Ascending aorta (tissue), 2 donors: ENCODE results near the gene PRKD1. TPM values are rescaled to one million over a fixed set of nuclear protein-coding genes. Genes with fewer than 3 reads are reported as not detected.

Source experiments
- DNase-seq, 2 donors: peaks; one replicate each; pipeline ENCODE4 v3.0.0-alpha.2; 2019; ENCODE audit warnings: low spot score in 2 of 2
- H3K27ac ChIP-seq, 2 donors: fragments of 200-600 bp; sonication (generic); one replicate each; pipeline ENCODE4 v1.5.1; 2016 to 2017; ENCODE audit warnings: mild to moderate bottlenecking in 1 of 2
- H3K27me3 ChIP-seq: fragments of 200-600 bp; sonication (generic); one replicate; pipeline ENCODE4 v1.5.1; 2017
- H3K36me3 ChIP-seq, 2 donors: fragments of 200-600 bp; sonication (generic); one replicate each; pipeline ENCODE4 v1.5.1; 2016
- H3K4me1 ChIP-seq, 2 donors: fragments of 200-600 bp; sonication (generic); one replicate each; pipeline ENCODE4 v1.5.1; 2016 to 2017; ENCODE audit warnings: mild to moderate bottlenecking in 1 of 2
- H3K4me3 ChIP-seq, 2 donors: fragments of 200-600 bp; sonication (generic); one replicate each; pipeline ENCODE4 v1.5.1; 2016 to 2017; ENCODE audit warnings: mild to moderate bottlenecking in 1 of 2
- H3K9me3 ChIP-seq, 2 donors: fragments of 200-600 bp; sonication (generic); one replicate each; pipeline ENCODE4 v1.5.1; 2016
- intact Hi-C: fragments of 100-400 bp; cut with DNase I; formaldehyde crosslinking; loops from one replicate; pipeline ENCODE4 v1.15.1; 2023
- total RNA-seq: library from RNA; depleted of rRNA; stranded (reverse); fragments of >200 nt; gene quantifications from one replicate; pipeline ENCODE4 v1.1.0, GENCODE V29; 2016
- TF ChIP-seq, protein P1 (sequence below), 3 experiments: fragments of 200-600 bp in 2 of 3; fragments of 450-650 bp in 1 of 3; sonication (generic) in 2 of 3; IDR thresholded peaks; one replicate each; pipeline ENCODE4 v1.5.1; 2016 to 2019; ENCODE audit warnings: antibody characterized with exemption in 3 of 3, mild to moderate bottlenecking in 1 of 3, moderate library complexity in 1 of 3

The PRKD1 gene
- total RNA-seq, 1 donor from 2014 or later: 34.6 TPM

DNA sequence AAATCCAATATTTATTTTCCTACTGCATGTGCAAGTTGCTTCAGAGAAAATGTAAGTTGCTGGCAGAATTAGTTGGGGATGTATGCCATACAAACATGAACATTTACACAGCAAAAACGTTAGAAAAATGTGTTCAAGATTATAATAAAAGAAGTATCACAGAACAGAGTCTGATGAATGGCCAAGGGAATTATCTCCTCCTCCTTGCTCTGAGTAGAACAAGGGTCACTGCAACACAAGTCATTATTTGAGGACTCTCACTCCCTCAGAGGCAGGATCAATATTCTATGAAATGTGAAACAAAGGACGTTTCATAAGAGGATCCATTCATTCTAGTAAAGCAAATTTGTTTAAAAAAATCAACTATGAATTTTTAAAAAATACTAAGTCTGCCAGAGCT lies 177.8 kb downstream of the PRKD1 start:
- Histone ChIP-seq H3K27me3 (no peaks in the 10 kb centered on the region), H3K4me3 (no peak overlapping the region), H3K36me3 (no peaks in the 10 kb centered on the region), H3K9me3 (no peaks in the 10 kb centered on the region), H3K27ac (no peak overlapping the region), H3K4me1 (peaks cover 0 to 2% of the 10 kb centered on the region in 2 donors)
- no peak for DNase-seq
- intact Hi-C loops: loop anchor here (10.0 kb wide), 1 partner anchor 465 kb away; no protein-coding TSS in a partner anchor
- TF ChIP-seq, protein P1, sequence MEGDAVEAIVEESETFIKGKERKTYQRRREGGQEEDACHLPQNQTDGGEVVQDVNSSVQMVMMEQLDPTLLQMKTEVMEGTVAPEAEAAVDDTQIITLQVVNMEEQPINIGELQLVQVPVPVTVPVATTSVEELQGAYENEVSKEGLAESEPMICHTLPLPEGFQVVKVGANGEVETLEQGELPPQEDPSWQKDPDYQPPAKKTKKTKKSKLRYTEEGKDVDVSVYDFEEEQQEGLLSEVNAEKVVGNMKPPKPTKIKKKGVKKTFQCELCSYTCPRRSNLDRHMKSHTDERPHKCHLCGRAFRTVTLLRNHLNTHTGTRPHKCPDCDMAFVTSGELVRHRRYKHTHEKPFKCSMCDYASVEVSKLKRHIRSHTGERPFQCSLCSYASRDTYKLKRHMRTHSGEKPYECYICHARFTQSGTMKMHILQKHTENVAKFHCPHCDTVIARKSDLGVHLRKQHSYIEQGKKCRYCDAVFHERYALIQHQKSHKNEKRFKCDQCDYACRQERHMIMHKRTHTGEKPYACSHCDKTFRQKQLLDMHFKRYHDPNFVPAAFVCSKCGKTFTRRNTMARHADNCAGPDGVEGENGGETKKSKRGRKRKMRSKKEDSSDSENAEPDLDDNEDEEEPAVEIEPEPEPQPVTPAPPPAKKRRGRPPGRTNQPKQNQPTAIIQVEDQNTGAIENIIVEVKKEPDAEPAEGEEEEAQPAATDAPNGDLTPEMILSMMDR (IDR thresholded peaks at IDR 0.05): no peak

DNA sequence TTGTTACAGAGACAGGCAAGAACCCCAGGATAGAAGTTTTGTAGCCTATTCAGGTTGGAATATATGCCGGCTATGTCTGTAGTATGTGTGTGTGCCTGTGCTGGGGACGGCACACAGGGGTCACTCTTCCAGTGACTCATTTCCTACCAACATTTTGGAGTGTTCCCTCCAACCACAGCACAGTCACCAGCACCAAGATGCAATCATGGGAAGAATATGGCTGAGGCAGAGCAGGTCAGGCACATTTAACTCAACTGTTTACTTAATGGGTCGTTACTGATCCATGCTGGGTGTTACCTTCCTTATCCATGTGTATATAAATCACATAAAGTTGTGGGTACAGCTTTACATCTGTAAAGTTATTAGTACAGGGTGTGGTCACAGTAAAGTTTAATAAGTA lies 178.3 kb downstream of the PRKD1 start:
- TF ChIP-seq, protein P1 (IDR thresholded peaks at IDR 0.05): no peak
- no peak for DNase-seq
- Histone ChIP-seq H3K27ac (no peak overlapping the region), H3K27me3 (no peaks in the 10 kb centered on the region), H3K4me3 (no peak overlapping the region), H3K36me3 (no peaks in the 10 kb centered on the region), H3K4me1 (peaks cover 0 to 2% of the 10 kb centered on the region in 2 donors), H3K9me3 (no peaks in the 10 kb centered on the region)
- intact Hi-C loops: loop anchor here (10.0 kb wide), 1 partner anchor 465 kb away; no protein-coding TSS in a partner anchor

DNA sequence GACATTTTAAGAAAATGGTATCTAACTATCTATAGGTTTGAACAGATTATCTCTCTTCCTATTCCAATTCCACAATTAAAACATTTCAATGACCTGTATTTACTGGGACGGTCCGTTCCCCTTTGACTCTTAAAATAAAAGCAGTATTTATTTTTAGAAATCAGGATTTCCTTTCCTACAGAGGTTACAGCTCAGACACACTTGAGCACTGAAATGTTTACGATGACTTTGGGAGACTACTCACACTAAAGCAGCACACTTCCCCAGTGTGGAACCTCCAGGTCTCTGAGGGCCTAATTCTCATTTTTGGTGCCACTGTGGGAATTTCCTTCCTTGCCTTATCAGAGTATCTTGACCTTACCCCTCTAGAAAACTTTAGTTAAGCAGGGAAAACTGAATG lies 181.8 kb downstream of the PRKD1 start:
- Histone ChIP-seq H3K27me3 (no peaks in the 10 kb centered on the region), H3K27ac (no peak overlapping the region), H3K4me1 (peaks cover 0 to 18% of the 10 kb centered on the region in 2 donors), H3K36me3 (no peaks in the 10 kb centered on the region), H3K4me3 (no peak overlapping the region), H3K9me3 (no peaks in the 10 kb centered on the region)
- DNase-seq: no peak
- intact Hi-C loops: loop anchor here (10.0 kb wide), 1 partner anchor 469 kb away; no protein-coding TSS in a partner anchor
- TF ChIP-seq, protein P1 (IDR thresholded peaks at IDR 0.05): no peak

DNA sequence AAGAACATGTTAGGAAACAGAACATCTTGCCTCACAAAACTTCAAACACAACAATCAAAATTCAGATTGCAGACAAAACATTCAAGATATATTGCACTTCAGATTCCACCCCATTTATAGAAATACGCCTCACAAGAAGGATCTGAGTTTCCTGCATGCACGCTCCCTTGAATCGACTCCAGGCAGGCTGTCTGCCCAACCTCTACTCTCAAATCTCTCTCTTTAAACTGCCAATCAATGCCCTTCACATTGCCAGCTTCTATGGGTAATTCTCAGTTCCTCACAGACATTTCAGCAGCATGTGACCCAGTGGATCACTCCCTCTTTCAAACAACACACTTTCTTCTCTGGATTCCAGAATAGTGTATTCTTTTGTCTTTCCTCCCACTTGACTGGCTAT lies 184.1 kb downstream of the PRKD1 start:
- H3K9me3 ChIP-seq: no peaks in the 10 kb centered on the region
- no peaks in the 10 kb centered on the region for H3K36me3 ChIP-seq
- TF ChIP-seq, protein P1 (IDR thresholded peaks at IDR 0.05): no peak
- no peak for DNase-seq
- peaks cover 0 to 18% of the 10 kb centered on the region in 2 donors for H3K4me1 ChIP-seq
- intact Hi-C loops: loop anchor here (5.0 to 10.0 kb wide), 2 partner anchors 184 to 471 kb away; partner anchors contain the start of gene PRKD1
- no peaks in the 10 kb centered on the region for H3K27me3 ChIP-seq
- H3K4me3 ChIP-seq: no peak overlapping the region
- H3K27ac ChIP-seq: no peak overlapping the region

DNA sequence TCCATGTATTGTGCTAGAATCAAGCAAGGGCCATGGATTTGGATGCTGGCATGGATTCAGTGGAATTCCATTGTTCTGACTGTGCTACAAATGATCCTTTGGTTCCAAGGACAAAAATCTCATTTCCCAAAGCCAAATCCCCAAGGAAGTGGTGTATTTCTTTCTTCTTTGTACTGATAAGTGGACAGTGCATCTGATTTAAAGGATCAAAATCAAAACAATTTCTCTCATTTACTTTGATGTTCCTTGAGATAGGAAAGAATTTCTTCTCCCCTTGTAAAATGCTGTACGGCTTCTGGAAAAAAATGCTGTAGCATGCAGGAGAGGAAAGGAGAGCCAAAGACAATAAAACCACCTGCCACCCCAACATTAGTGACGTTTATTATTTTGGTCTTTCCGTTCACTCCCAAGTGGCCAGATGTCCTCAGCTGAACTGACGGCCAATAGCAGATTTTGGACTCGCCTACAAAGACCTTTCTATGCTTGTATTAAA lies 185.7 kb downstream of the PRKD1 start:
- H3K9me3 ChIP-seq: no peaks in the 10 kb centered on the region
- H3K4me1 ChIP-seq: peaks cover 0 to 18% of the 10 kb centered on the region in 2 donors
- peak overlapping the region in 1 of 2 donors; percentile 49 for H3K27ac ChIP-seq
- TF ChIP-seq, protein P1 (IDR thresholded peaks at IDR 0.05): no peak
- no peaks in the 10 kb centered on the region for H3K36me3 ChIP-seq
- intact Hi-C loops: loop anchor here (5.0 to 10.0 kb wide), 2 partner anchors 185 to 473 kb away; partner anchors contain the start of gene PRKD1
- H3K27me3 ChIP-seq: no peaks in the 10 kb centered on the region
- DNase-seq: peak in 1 of 2 donors; percentile 68
- peak overlapping the region in 1 of 2 donors; percentile 18 for H3K4me3 ChIP-seq
